Uterus (tissue), 4 donors: ENCODE results near the gene OR10AG1. TPM values are rescaled to one million over a fixed set of nuclear protein-coding genes. Genes with fewer than 3 reads are reported as not detected.

Experiments used
- DNase-seq, 2 donors: peaks; one replicate each; pipeline ENCODE4 v3.0.0-alpha.2; 2019 to 2020
- H3K27ac ChIP-seq, 2 donors: fragments of 200-600 bp; sonication (generic); 1 replicate in 1 of 2; 2 replicates in 1 of 2; pipeline ENCODE4 v1.5.1; 2016 to 2018
- H3K27me3 ChIP-seq, 2 donors: fragments of 200-600 bp; sonication (generic); one replicate each; pipeline ENCODE4 v1.5.1; 2018 to 2019; ENCODE audit warnings: control low read depth in 1 of 2
- H3K36me3 ChIP-seq, 2 donors: fragments of 200-600 bp; sonication (generic); one replicate each; pipeline ENCODE4 v1.5.1; 2019; ENCODE audit warnings: control low read depth in 1 of 2
- H3K4me1 ChIP-seq, 2 donors: fragments of 200-600 bp; sonication (generic); one replicate each; pipeline ENCODE4 v1.5.1; 2018 to 2019; ENCODE audit warnings: control low read depth in 1 of 2
- H3K4me3 ChIP-seq, 2 donors: fragments of 200-600 bp; sonication (generic); 1 replicate in 1 of 2; 2 replicates in 1 of 2; pipeline ENCODE4 v1.5.1; 2018 to 2019; ENCODE audit warnings: mild to moderate bottlenecking in 1 of 2
- H3K9me3 ChIP-seq, 2 donors: fragments of 200-600 bp; sonication (generic); one replicate each; pipeline ENCODE4 v1.5.1; 2019; ENCODE audit warnings: control low read depth in 1 of 2
- POLR2A ChIP-seq, 2 donors: fragments of 450-650 bp; IDR thresholded peaks; one replicate each; pipeline ENCODE4 v1.6.1; 2016; ENCODE audit warnings: antibody characterized with exemption in 2 of 2, mild to moderate bottlenecking in 1 of 2, moderate library complexity in 1 of 2
- intact Hi-C: fragments of 100-400 bp; cut with DNase I; formaldehyde crosslinking; loops from one replicate; pipeline ENCODE4 v1.15.1; 2023; ENCODE audit warnings: low total_unique reads
- total RNA-seq, 4 donors: library from RNA; depleted of rRNA in 3 of 4; stranded (reverse); fragments of >200 nt in 3 of 4; gene quantifications; one replicate each; pipeline versions ENCODE4 v1.1.0 to v1.2.4, GENCODE V29; 2014 to 2023
- TF ChIP-seq, protein P1 (sequence below), 4 experiments: fragments of 200-600 bp in 2 of 4; fragments of 450-650 bp in 2 of 4; sonication (generic) in 2 of 4; IDR thresholded peaks; one replicate each; pipeline ENCODE4 v1.5.1; 2016 to 2019; ENCODE audit warnings: antibody characterized with exemption in 4 of 4, mild to moderate bottlenecking in 2 of 4, moderate library complexity in 1 of 4
- donor health status: DM: yes; HTN: yes; CAD: no.

Gene OR10AG1, protein sequence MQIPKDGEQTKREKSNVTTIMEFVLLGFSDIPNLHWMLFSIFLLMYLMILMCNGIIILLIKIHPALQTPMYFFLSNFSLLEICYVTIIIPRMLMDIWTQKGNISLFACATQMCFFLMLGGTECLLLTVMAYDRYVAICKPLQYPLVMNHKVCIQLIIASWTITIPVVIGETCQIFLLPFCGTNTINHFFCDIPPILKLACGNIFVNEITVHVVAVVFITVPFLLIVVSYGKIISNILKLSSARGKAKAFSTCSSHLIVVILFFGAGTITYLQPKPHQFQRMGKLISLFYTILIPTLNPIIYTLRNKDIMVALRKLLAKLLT
- not detected for total RNA-seq

DNA sequence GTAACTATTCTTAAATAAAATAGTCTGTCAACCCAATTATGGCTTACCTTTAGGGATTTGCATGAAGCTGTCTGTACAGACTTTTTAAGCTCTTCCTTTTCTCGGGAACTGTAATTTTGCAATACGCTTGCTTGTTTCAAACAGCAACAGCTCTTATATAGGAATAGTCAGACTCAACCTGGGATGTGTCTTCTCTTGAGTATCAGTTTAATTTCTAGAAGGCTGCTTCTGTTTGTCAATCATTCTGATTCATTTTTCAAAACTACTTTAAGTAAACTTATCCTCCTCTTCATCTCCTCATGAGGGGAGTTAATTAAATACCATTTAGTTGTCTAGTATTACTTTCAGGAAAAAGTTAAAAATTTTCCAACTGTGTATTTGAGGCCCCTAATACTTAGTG lies at the start of gene OR10AG1:
OR10AG1 (minus strand) TSS at position 101 of the 400 bp plus-strand sequence; CDS start at position 63, 38 bp downstream.
- H3K9me3 ChIP-seq, result no peaks in the 10 kb centered on the region
- H3K4me1 ChIP-seq, result no peaks in the 10 kb centered on the region
- no peak within 1 kb of the TSS for H3K4me3 ChIP-seq
- no peak for TF ChIP-seq POLR2A (IDR thresholded peaks at IDR 0.05)
- TF ChIP-seq, protein P1, sequence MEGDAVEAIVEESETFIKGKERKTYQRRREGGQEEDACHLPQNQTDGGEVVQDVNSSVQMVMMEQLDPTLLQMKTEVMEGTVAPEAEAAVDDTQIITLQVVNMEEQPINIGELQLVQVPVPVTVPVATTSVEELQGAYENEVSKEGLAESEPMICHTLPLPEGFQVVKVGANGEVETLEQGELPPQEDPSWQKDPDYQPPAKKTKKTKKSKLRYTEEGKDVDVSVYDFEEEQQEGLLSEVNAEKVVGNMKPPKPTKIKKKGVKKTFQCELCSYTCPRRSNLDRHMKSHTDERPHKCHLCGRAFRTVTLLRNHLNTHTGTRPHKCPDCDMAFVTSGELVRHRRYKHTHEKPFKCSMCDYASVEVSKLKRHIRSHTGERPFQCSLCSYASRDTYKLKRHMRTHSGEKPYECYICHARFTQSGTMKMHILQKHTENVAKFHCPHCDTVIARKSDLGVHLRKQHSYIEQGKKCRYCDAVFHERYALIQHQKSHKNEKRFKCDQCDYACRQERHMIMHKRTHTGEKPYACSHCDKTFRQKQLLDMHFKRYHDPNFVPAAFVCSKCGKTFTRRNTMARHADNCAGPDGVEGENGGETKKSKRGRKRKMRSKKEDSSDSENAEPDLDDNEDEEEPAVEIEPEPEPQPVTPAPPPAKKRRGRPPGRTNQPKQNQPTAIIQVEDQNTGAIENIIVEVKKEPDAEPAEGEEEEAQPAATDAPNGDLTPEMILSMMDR (IDR thresholded peaks at IDR 0.05), result no peak
- H3K27ac ChIP-seq, result no peak within 1 kb of the TSS
- H3K36me3 ChIP-seq, result no peaks in the 10 kb centered on the region
- no peaks in the 10 kb centered on the region for H3K27me3 ChIP-seq
- intact Hi-C loops, result no loop called here
- DNase-seq, result no peak

DNA sequence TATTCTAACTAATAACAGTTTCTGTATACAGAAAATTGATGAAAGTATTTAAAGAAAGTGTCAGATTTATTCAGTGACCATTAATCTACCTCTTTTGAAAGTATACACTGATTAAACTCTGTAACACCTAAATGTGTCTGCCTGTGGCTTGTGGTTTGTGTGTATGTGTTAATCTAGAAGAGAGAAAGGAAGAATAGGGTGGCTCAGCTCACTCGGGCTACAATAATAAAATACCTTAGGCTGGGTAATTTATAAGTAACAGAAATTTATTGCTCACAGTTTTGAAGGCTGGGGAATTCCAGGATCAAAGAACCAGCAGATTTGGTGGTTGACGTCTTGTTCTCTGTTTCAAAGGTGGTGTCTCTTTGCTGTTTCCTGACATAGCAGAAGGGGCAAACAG lies 44.1 kb upstream of the OR10AG1 start:
- Histone ChIP-seq H3K27me3 (peaks cover 0 to under 1% of the 10 kb centered on the region in 2 donors), H3K4me3 (no peak overlapping the region), H3K9me3 (no peaks in the 10 kb centered on the region), H3K4me1 (no peaks in the 10 kb centered on the region), H3K36me3 (no peaks in the 10 kb centered on the region), H3K27ac (no peak overlapping the region)
- no peak for TF ChIP-seq POLR2A (IDR thresholded peaks at IDR 0.05)
- TF ChIP-seq, protein P1 (IDR thresholded peaks at IDR 0.05), result no peak
- DNase-seq, result no peak
- intact Hi-C loops, result no loop called here

DNA sequence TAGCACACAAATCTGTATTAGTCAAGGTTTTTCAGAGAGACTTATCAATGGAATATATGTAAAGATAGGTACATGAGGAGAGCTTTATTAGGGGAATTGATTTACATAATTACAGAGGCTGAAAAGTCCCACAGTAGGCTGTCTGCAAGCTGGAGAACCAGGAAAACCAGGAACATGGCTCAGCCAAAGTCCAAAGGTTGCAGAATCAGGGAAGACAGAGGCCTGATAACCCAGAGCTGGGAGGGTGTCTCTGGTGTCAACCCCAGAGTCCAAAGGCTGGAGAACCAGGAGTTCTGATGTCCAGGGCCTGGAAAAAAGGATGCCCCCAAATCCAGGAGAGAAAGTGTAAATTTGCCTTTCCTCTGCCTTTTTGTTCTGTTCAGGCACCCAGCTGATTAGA lies 41.0 kb upstream of the OR10AG1 start:
- intact Hi-C loops, result no loop called here
- Histone ChIP-seq H3K4me3 (no peak overlapping the region), H3K9me3 (no peaks in the 10 kb centered on the region), H3K27me3 (no peaks in the 10 kb centered on the region), H3K4me1 (no peaks in the 10 kb centered on the region), H3K36me3 (no peaks in the 10 kb centered on the region), H3K27ac (no peak overlapping the region)
- DNase-seq, result no peak
- TF ChIP-seq, protein P1 (IDR thresholded peaks at IDR 0.05), result no peak
- no peak for TF ChIP-seq POLR2A (IDR thresholded peaks at IDR 0.05)

DNA sequence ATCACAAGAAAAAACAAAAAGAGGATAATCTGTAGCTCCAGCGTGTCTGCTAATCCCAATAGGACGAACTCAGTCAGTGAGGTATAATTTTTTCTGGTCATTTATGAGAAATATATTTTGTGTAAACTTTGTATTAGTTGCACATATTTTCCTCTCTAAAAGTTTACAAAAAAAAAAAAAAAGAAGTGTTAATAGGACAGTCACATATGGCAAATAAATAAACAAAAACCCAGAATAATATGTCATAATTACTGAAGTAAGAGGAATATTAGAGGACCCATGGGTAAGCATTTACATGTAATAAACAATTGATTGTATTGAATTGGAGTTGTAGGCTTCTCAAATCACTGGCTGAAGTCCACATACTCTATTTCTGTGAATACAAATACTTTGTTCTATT lies 24.8 kb upstream of the OR10AG1 start, which contains the start of gene OR5F1:
OR5F1 (minus strand) TSS at position 101 of the 400 bp plus-strand sequence; CDS start at position 101, 0 bp downstream.
- Histone ChIP-seq H3K4me3 (no peak within 1 kb of the TSS), H3K9me3 (no peaks in the 10 kb centered on the region), H3K27ac (no peak within 1 kb of the TSS), H3K27me3 (no peaks in the 10 kb centered on the region), H3K4me1 (no peaks in the 10 kb centered on the region), H3K36me3 (no peaks in the 10 kb centered on the region)
- DNase-seq, result no peak
- intact Hi-C loops, result no loop called here
- TF ChIP-seq, protein P1 (IDR thresholded peaks at IDR 0.05), result no peak
- TF ChIP-seq POLR2A (IDR thresholded peaks at IDR 0.05), result no peak

DNA sequence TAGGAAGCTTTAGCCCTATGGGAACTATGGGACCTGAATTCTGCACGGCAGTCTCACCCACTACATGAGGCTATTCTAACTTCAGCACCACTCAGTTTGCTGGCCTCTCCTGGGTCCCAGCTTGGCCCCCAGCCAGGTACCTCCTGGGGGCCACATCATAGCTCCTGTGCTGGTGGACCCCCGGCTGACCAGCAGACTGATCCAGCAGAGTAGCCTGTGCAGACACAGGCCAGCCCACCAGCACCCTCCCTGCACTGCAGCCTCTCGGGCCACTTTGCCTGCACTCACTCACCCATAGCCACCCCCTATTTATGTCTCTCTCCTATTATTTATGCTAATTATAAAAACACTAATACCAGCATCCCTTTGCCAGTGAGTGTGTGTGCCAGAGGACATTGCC lies 1.2 kb upstream of the OR10AG1 start:
- Histone ChIP-seq H3K36me3 (no peaks in the 10 kb centered on the region), H3K4me1 (no peaks in the 10 kb centered on the region), H3K9me3 (no peaks in the 10 kb centered on the region), H3K27ac (no peak overlapping the region), H3K4me3 (no peak overlapping the region), H3K27me3 (no peaks in the 10 kb centered on the region)
- intact Hi-C loops, result no loop called here
- no peak for DNase-seq
- TF ChIP-seq POLR2A (IDR thresholded peaks at IDR 0.05), result no peak
- TF ChIP-seq, protein P1 (IDR thresholded peaks at IDR 0.05), result no peak
